Transverse colon (tissue), 4 donors: ENCODE measurements around the gene KLHDC2.

Experiments used
- POLR2A ChIP-seq: fragments of 450-650 bp; IDR thresholded peaks from one replicate; pipeline ENCODE4 v1.6.1; 2016; ENCODE audit warnings: antibody characterized with exemption, mild to moderate bottlenecking, moderate library complexity
- POLR2AphosphoS5 ChIP-seq, 3 donors: sonication (generic); formaldehyde crosslinking; IDR thresholded peaks; one replicate each; pipeline ENCODE4 v1.6.1; 2016; ENCODE audit warnings: antibody characterized with exemption in 3 of 3
- TF ChIP-seq, protein P1 (sequence below), 5 experiments: fragments of 200-600 bp in 3 of 5; fragments of 450-650 bp in 2 of 5; sonication (generic) in 3 of 5; IDR thresholded peaks; 1 replicate in 2 of 5; 2 replicates in 3 of 5; pipeline ENCODE4 v1.5.1; 2016 to 2017; ENCODE audit warnings: antibody characterized with exemption in 5 of 5, inconsistent platforms in 3 of 5, mild to moderate bottlenecking in 2 of 5, moderate library complexity in 1 of 5

DNA sequence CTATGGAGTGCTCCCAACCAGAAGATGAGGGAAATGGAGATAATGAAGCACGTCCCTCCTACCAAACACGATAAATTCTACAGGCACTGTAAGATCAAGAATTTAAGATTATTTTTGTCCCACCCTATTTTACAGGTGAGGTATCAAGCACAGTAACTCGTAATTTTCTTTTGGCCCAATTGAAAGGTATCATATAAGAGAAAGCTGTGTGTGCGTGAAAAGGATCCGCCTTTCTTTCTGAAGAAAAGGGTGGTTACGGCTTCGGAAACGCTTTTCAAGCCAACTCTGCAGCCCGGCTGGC, 733 bp upstream of the KLHDC2 start:
- TF ChIP-seq POLR2AphosphoS5 (IDR thresholded peaks at IDR 0.05) (no peak), POLR2A (no peak)
- TF ChIP-seq, protein P1, sequence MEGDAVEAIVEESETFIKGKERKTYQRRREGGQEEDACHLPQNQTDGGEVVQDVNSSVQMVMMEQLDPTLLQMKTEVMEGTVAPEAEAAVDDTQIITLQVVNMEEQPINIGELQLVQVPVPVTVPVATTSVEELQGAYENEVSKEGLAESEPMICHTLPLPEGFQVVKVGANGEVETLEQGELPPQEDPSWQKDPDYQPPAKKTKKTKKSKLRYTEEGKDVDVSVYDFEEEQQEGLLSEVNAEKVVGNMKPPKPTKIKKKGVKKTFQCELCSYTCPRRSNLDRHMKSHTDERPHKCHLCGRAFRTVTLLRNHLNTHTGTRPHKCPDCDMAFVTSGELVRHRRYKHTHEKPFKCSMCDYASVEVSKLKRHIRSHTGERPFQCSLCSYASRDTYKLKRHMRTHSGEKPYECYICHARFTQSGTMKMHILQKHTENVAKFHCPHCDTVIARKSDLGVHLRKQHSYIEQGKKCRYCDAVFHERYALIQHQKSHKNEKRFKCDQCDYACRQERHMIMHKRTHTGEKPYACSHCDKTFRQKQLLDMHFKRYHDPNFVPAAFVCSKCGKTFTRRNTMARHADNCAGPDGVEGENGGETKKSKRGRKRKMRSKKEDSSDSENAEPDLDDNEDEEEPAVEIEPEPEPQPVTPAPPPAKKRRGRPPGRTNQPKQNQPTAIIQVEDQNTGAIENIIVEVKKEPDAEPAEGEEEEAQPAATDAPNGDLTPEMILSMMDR (IDR thresholded peaks at IDR 0.05) = no peak
